GM12872 (cell line): Measurements from ENCODE around the gene ACIN1.
A peak's percentile ranks its signal among the peaks of the same experiment; 100 is the strongest.

ENCODE experiments used
- TF ChIP-seq, protein P1 (sequence below): IDR thresholded peaks from 3 replicates; pipeline ENCODE4 v1.5.1; 2011; ENCODE audit warnings: low read depth, mild to moderate bottlenecking, low read length, moderate library complexity; ENCODE audit not compliant: insufficient read depth

The ACIN1 gene

DNA sequence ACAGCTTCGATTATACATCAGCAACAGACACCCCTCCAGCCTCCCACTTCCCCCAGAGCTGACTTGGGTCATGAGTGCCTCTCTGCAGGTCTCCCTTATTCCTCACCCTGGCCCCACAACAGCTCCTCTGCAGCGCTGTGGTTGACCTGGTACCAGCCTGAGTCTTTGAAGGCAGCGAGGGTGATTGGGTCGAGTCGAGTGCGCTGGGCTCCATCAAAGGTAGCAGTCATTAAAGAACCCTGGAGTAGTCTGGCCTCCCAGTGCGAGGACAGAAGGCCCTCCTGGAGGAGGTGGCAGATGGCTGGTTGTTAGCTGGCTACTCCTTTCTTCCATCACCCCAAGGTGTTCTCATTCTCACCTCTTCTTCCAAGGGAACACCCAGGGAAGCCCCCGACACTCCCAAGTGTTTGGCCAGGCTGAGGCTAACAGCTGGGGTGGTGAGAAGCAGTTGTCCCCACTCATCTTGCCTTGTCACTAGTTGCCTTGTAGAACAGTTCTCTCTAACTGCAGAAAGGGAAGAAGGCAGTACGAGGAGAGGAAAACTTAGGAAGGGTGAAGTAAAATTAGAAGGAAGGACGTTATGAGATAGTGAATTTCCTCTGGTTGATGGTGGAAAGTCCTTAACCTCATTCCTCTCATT is 7.2 kb upstream of the ACIN1 start:
- TF ChIP-seq, protein P1, sequence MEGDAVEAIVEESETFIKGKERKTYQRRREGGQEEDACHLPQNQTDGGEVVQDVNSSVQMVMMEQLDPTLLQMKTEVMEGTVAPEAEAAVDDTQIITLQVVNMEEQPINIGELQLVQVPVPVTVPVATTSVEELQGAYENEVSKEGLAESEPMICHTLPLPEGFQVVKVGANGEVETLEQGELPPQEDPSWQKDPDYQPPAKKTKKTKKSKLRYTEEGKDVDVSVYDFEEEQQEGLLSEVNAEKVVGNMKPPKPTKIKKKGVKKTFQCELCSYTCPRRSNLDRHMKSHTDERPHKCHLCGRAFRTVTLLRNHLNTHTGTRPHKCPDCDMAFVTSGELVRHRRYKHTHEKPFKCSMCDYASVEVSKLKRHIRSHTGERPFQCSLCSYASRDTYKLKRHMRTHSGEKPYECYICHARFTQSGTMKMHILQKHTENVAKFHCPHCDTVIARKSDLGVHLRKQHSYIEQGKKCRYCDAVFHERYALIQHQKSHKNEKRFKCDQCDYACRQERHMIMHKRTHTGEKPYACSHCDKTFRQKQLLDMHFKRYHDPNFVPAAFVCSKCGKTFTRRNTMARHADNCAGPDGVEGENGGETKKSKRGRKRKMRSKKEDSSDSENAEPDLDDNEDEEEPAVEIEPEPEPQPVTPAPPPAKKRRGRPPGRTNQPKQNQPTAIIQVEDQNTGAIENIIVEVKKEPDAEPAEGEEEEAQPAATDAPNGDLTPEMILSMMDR: no peak

GRCh38 chr14:23101213-23101970 is 6.5 kb upstream of the ACIN1 start:
- TF ChIP-seq, protein P1: no peak

GRCh38 chr14:23099212-23099861 is 4.4 kb upstream of the ACIN1 start:
- TF ChIP-seq, protein P1: no peak

DNA sequence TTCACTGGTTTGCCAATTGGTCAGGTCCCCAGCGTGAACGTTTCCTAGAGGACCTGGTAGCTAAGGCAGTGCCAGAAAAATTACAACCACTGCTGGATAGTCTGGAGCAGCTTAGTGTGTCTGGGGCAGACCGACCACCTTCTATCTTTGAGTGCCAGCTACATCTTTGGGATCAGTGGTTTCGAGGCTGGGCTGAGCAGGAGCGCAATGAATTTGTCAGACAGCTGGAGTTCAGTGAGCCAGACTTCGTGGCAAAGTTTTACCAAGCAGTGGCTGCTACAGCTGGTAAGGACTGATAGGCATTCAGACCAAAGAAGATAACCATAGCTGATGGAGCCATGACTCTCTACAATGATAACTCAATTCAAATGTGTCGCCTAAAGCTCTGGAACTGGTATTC is 2.9 kb upstream of the ACIN1 start:
- TF ChIP-seq, protein P1: no peak

DNA sequence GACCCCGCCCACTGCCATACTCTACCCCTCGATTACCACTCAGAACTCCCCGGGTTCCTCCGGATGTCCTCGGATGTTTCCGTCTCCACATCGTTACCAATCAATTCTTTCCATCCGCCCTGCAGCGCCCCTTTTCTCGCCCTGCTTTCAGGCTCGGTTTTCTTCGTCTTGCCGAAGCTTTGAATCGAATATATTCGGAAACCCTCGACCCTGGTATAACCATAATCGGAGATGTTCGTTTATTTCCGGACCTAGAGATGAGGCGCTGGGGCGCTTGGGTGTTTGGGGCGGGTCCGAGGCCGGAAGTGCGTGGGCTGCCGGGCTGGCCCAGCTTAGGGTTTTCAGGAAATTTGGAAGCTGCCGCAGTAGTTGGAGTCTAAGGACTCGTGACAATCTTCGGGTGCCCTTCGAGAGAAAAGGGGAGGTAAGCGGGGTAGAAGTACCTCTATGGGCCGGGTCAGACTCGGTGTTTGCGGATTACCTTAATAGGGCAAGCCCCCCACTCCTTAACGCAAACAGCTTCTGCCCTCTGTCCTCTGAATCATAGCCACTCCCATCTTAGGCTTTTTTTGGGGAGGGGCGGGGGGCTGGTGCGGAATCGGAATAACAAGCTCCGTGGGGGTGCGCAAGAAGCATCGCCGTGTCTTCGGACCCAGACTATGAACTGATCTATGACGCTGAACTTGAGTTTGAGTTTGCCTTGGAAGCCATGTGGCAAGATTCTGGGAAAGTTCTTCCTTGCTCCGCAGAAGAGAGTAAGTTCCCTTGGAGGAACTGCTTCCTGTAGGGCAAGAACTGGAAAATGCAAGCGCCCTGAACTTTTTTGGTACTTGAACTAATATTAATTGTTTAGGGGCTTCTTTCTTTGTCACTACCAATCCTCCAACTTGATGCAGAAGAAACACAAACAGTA is 516 bp upstream of the ACIN1 start, which contains the start of gene C14orf119:
Gene C14orf119, plus strand, starts transcription at position 310 of the 913 bp plus-strand sequence. CDS start 2,154 bp downstream, outside the sequence.
- TF ChIP-seq, protein P1: no peak

GRCh38 chr14:23093991-23094665 is 808 bp downstream of the ACIN1 start:
- TF ChIP-seq, protein P1: peak; percentile 31; the same call in 2 of the 3 replicates
